Spleen (tissue), 7 donors: ENCODE results near the gene NKX1-1.

Source experiments
- CTCF ChIP-seq, 11 experiments: fragments of 200-600 bp in 7 of 11; fragments of 450-650 bp in 4 of 11; sonication (generic) in 4 of 11; IDR thresholded peaks in 8 of 11; conservative IDR thresholded peaks in 3 of 11; 1 replicate in 7 of 11; 2 replicates in 4 of 11; pipeline versions ENCODE4 v1.4.0 to v1.8.0; 2016 to 2021; ENCODE audit warnings: antibody characterized with exemption in 11 of 11, inconsistent platforms in 4 of 11, mild to moderate bottlenecking in 1 of 11
- POLR2A ChIP-seq, 3 donors: fragments of 450-650 bp; IDR thresholded peaks; one replicate each; pipeline ENCODE4 v1.5.1; 2017; ENCODE audit warnings: antibody characterized with exemption in 3 of 3, mild to moderate bottlenecking in 1 of 3
- donor health status: DM: no; HTN: no; CAD: no; lungs with moderate emphysema.
- donor health status: DM: no; HTN: no; CAD: no.
- donor health status: DM: no; HTN: no; CAD: no.

DNA sequence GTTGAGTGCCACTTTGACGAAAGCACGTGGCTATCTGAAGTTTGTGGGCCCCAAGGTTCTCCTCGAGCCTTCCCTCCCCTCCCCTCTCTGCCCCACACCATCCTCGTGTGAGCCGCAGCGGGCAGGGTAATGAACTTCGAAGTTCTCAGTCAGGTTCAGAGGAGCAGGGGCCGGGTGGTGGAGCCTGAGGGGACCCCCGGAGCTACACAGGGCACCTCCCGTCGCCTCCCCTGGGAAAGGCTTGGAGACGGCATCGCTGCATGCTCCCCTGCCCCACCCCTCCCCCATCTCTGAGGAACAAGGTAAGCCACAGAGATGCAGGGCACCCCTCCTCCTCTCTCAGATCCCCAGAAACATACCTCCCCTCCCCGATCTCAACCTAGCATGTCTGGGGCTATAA lies 2.8 kb upstream of the NKX1-1 start:
- TF ChIP-seq POLR2A (IDR thresholded peaks at IDR 0.05) (no peak), CTCF (IDR thresholded peaks at IDR 0.05 in 8 of 11, conservative IDR thresholded peaks at IDR 0.05 in 3 of 11) (no peak)
